Parathyroid adenoma (tissue), 2 donors: Measurements from ENCODE around the gene ZKSCAN2.

Experiments used
- H2AFZ ChIP-seq: fragments of 300-600 bp; sonication (generic); one replicate; pipeline ENCODE4 v1.7.0; 2017; ENCODE audit warnings: antibody characterized with exemption, mild to moderate bottlenecking
- H3K27ac ChIP-seq: fragments of 300-600 bp; sonication (generic); one replicate; pipeline ENCODE4 v1.7.0; 2017
- H3K27me3 ChIP-seq: fragments of 300-600 bp; sonication (generic); one replicate; pipeline ENCODE4 v1.7.0; 2017; ENCODE audit warnings: low read length; ENCODE audit not compliant: control insufficient read depth, insufficient read depth
- H3K36me3 ChIP-seq: fragments of 300-600 bp; sonication (generic); one replicate; pipeline ENCODE4 v1.7.0; 2017; ENCODE audit warnings: low read length; ENCODE audit not compliant: control insufficient read depth, insufficient read depth
- H3K4me1 ChIP-seq: fragments of 300-600 bp; sonication (generic); one replicate; pipeline ENCODE4 v1.7.0; 2017; ENCODE audit warnings: control low read depth
- H3K4me2 ChIP-seq: fragments of 300-600 bp; sonication (generic); one replicate; pipeline ENCODE4 v1.7.0; 2017; ENCODE audit warnings: low read length
- H3K4me3 ChIP-seq: fragments of 300-600 bp; sonication (generic); one replicate; pipeline ENCODE4 v1.7.0; 2017; ENCODE audit warnings: low read depth, low read length
- H3K79me2 ChIP-seq: fragments of 300-600 bp; sonication (generic); one replicate; pipeline ENCODE4 v1.7.0; 2017; ENCODE audit warnings: control low read depth
- H3K9ac ChIP-seq: fragments of 300-600 bp; sonication (generic); one replicate; pipeline ENCODE4 v1.7.0; 2017; ENCODE audit warnings: mild to moderate bottlenecking
- H3K9me3 ChIP-seq: fragments of 300-600 bp; sonication (generic); one replicate; pipeline ENCODE4 v1.7.0; 2017; ENCODE audit warnings: low read length; ENCODE audit not compliant: control insufficient read depth
- TF ChIP-seq, protein P1 (sequence below): fragments of 300-600 bp; sonication (generic); IDR thresholded peaks from one replicate; pipeline ENCODE4 v1.7.0; 2017; ENCODE audit warnings: antibody characterized with exemption, mild to moderate bottlenecking
- donor health status: primary hyperparathyroidism.

ZKSCAN2 gene

DNA sequence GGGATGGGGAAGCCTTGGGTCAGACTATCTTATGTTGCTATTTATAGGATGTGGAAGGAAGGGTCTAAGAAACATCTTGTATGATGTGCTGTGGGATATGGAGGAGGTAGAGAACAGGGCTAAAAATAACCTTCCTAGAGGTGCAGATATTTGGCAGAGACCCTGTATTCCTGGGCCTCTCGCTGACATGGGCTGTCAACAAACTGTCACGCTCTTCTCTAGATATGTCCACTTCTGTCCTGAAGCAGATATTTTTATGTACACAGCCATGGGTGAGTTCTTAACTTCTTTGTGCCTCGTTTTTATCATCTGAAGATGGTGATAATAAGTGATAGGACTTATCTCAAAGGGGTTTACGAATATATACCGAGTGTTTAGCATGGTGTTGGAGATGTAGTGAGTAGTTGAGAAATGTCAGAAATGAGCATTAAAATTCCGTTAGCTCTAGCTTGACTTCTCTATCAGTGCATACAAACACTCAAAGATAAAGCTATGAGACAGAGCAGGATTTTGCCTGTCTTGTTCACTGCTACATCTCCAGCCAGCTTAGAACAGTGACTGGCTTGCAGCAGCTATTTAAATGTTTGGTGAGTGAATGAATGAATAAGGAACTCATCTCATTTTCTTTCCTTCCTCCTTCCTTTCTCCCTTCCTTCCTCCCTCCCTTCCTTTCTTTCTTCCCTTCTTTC, 43.8 kb downstream of the ZKSCAN2 start:
- TF ChIP-seq, protein P1, sequence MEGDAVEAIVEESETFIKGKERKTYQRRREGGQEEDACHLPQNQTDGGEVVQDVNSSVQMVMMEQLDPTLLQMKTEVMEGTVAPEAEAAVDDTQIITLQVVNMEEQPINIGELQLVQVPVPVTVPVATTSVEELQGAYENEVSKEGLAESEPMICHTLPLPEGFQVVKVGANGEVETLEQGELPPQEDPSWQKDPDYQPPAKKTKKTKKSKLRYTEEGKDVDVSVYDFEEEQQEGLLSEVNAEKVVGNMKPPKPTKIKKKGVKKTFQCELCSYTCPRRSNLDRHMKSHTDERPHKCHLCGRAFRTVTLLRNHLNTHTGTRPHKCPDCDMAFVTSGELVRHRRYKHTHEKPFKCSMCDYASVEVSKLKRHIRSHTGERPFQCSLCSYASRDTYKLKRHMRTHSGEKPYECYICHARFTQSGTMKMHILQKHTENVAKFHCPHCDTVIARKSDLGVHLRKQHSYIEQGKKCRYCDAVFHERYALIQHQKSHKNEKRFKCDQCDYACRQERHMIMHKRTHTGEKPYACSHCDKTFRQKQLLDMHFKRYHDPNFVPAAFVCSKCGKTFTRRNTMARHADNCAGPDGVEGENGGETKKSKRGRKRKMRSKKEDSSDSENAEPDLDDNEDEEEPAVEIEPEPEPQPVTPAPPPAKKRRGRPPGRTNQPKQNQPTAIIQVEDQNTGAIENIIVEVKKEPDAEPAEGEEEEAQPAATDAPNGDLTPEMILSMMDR: no peak
- Histone ChIP-seq H3K9me3 (no peaks in the 10 kb centered on the region), H3K27me3 (no peaks in the 10 kb centered on the region), H2AFZ (no peak overlapping the region), H3K4me2 (no peak overlapping the region), H3K27ac (no peak overlapping the region), H3K4me1 (no peaks in the 10 kb centered on the region), H3K36me3 (no peaks in the 10 kb centered on the region), H3K79me2 (no peaks in the 10 kb centered on the region), H3K4me3 (no peak overlapping the region), H3K9ac (no peak overlapping the region)

DNA sequence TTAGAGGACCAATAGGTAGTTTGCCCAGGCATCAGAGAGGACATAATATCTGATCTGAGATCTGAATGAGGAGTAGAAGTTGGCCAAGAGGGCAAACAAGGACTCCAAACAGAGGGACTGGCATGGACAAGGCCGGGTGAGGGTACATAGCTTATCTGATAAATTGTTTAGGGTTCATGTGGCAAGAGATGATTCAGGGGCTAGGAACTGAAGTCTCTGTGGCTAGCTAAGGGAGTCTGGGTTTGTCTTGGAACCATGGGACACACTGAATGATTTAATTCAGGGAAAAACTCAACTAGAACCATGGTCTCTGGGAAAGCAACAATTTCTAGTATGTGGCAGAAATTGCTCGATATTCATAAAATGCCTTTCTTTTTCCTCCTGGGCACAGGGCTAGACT, 45.0 kb downstream of the ZKSCAN2 start:
- Histone ChIP-seq H3K4me2 (no peak overlapping the region), H3K9ac (no peak overlapping the region), H3K9me3 (no peaks in the 10 kb centered on the region), H3K79me2 (no peaks in the 10 kb centered on the region), H3K27ac (no peak overlapping the region), H2AFZ (no peak overlapping the region), H3K4me3 (no peak overlapping the region), H3K4me1 (no peaks in the 10 kb centered on the region), H3K36me3 (no peaks in the 10 kb centered on the region), H3K27me3 (no peaks in the 10 kb centered on the region)
- TF ChIP-seq, protein P1: no peak

DNA sequence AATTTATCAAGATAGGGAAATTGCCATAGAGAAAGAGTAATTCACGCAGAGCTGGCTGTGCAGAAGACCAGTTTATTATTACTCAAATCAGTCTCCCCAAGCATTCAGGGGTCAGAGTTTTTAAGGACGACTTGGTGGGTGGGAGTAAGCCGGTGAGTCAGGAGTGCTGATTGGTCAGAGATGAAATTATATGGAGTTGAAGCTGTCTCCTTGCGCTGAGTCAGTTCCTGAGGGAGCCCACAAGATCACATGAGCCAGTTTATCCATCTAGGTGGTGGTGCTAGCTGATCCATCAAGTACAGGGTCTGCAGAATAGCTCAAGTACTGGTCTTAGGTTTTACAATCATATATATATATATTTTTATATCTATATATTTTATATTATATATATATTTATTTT, 46.9 kb downstream of the ZKSCAN2 start:
- TF ChIP-seq, protein P1: no peak
- H3K9me3 ChIP-seq: no peaks in the 10 kb centered on the region

DNA sequence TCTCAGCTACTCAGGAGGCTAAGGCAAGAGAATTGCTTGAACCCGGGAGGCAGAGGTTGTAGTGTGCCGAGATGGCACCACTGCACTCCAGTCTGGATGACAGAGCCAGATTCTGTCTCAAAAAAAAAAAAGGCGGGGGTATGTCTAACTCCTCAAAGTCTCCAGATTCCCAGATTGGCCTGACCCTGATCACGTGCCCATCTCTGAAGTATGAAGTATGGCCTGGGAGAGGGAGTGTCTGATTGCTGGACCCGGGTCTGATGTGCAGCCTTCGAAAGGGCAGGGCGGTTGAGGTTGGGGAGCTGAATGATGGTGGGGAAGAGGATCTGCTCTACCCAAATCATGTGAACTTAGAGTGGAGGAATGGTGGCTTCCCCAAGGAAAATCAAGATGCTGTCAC, 58.2 kb downstream of the ZKSCAN2 start:
- H3K79me2 ChIP-seq: no peaks in the 10 kb centered on the region
- H3K9me3 ChIP-seq: no peaks in the 10 kb centered on the region
- no peak overlapping the region for H3K27ac ChIP-seq
- TF ChIP-seq, protein P1: no peak
- no peaks in the 10 kb centered on the region for H3K27me3 ChIP-seq
- H3K36me3 ChIP-seq: no peaks in the 10 kb centered on the region
- H3K9ac ChIP-seq: no peak overlapping the region
- H3K4me3 ChIP-seq: no peak overlapping the region
- H2AFZ ChIP-seq: no peak overlapping the region
- H3K4me2 ChIP-seq: no peak overlapping the region
- H3K4me1 ChIP-seq: no peaks in the 10 kb centered on the region

More for the DNA sequence above, 46.9 kb downstream of the ZKSCAN2 start:
- H3K27ac ChIP-seq: no peak overlapping the region
- H3K4me3 ChIP-seq: no peak overlapping the region
- no peaks in the 10 kb centered on the region for H3K4me1 ChIP-seq
- H3K79me2 ChIP-seq: no peaks in the 10 kb centered on the region
- H3K9ac ChIP-seq: no peak overlapping the region
- no peak overlapping the region for H3K4me2 ChIP-seq
- H3K36me3 ChIP-seq: no peaks in the 10 kb centered on the region
- H2AFZ ChIP-seq: no peak overlapping the region
- no peaks in the 10 kb centered on the region for H3K27me3 ChIP-seq

DNA sequence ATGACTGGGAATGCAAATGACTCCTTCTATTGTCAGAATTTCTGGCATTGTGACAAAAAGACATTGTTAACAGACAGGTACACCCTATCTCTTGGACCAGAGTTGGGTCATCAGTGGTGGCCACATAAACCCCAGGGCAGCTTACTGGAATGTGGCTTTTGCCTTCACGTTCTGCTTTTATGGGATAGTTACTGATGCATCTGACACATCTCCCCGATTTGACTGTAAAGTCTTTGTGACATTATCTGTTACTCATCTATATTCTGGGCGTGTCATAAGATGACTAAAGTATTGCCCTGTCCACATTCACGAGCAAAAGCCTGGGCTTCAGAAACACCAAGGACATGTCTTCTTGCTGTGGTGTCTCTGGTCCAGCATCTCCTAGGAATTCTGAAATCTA, 59.6 kb downstream of the ZKSCAN2 start:
- Histone ChIP-seq H3K27me3 (no peaks in the 10 kb centered on the region), H2AFZ (no peak overlapping the region), H3K4me2 (no peak overlapping the region), H3K4me1 (no peaks in the 10 kb centered on the region), H3K9me3 (no peaks in the 10 kb centered on the region), H3K79me2 (no peaks in the 10 kb centered on the region), H3K27ac (no peak overlapping the region), H3K4me3 (no peak overlapping the region), H3K36me3 (no peaks in the 10 kb centered on the region), H3K9ac (no peak overlapping the region)
- TF ChIP-seq, protein P1: no peak
